Coronary artery (tissue), 2 donors: Measurements from ENCODE around the gene NDST3.

Source experiments
- DNase-seq: peaks from one replicate; pipeline ENCODE4 v3.0.0-alpha.2; 2017; ENCODE audit warnings: low spot score
- H3K27ac ChIP-seq, 2 donors: fragments of 200-600 bp; sonication (generic); one replicate each; pipeline ENCODE4 v1.5.1; 2016 to 2019
- H3K4me3 ChIP-seq: fragments of 200-600 bp; sonication (generic); 2 replicates; pipeline ENCODE4 v1.5.1; 2016; ENCODE audit warnings: mild to moderate bottlenecking, moderate library complexity
- TF ChIP-seq, protein P1 (sequence below): fragments of 200-600 bp; sonication (generic); IDR thresholded peaks from one replicate; pipeline ENCODE4 v1.5.1; 2019; ENCODE audit warnings: antibody characterized with exemption

Gene NDST3

GRCh38 chr4:118035309-118035708 is 1.0 kb downstream of the NDST3 start:
- DNase-seq, result no peak

GRCh38 chr4:118036336-118036735 is 2.0 kb downstream of the NDST3 start:
- Histone ChIP-seq H3K4me3 (no peak overlapping the region), H3K27ac (no peak overlapping the region)
- TF ChIP-seq, protein P1, sequence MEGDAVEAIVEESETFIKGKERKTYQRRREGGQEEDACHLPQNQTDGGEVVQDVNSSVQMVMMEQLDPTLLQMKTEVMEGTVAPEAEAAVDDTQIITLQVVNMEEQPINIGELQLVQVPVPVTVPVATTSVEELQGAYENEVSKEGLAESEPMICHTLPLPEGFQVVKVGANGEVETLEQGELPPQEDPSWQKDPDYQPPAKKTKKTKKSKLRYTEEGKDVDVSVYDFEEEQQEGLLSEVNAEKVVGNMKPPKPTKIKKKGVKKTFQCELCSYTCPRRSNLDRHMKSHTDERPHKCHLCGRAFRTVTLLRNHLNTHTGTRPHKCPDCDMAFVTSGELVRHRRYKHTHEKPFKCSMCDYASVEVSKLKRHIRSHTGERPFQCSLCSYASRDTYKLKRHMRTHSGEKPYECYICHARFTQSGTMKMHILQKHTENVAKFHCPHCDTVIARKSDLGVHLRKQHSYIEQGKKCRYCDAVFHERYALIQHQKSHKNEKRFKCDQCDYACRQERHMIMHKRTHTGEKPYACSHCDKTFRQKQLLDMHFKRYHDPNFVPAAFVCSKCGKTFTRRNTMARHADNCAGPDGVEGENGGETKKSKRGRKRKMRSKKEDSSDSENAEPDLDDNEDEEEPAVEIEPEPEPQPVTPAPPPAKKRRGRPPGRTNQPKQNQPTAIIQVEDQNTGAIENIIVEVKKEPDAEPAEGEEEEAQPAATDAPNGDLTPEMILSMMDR, result no peak
- no peak for DNase-seq

More at GRCh38 chr4:118035309-118035708, 1.0 kb downstream of the NDST3 start:
- TF ChIP-seq, protein P1, result no peak
- H3K4me3 ChIP-seq, result no peak overlapping the region
- H3K27ac ChIP-seq, result no peak overlapping the region

DNA sequence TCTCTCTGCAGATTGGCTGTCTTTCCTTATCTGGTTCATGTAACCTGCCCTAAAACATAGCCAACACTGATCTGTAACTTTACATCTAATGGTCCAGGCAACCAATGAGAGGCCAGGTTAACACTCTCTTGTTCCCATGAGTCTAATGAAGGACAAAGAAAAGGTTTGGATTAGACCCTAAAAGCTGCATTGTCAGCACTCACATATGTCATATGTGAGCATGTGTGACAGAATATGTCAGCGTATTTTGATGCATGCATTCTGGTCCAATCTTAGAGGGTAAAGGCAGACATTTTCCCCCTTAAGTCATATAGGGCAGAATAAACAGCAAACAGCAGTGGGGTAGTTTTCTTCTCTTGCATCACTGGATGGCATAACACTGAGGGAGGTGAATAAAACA is 3.7 kb downstream of the NDST3 start:
- DNase-seq, result no peak
- TF ChIP-seq, protein P1, result no peak
- Histone ChIP-seq H3K4me3 (no peak overlapping the region), H3K27ac (no peak overlapping the region)

- no peak for DNase-seq
- TF ChIP-seq, protein P1, result no peak
- no peak overlapping the region for H3K27ac ChIP-seq
- H3K4me3 ChIP-seq, result no peak overlapping the region
Measured at GRCh38 chr4:118046323-118046722, 12.0 kb downstream of the NDST3 start.

- Histone ChIP-seq H3K4me3 (no peak overlapping the region), H3K27ac (no peak overlapping the region)
- TF ChIP-seq, protein P1, result no peak
- DNase-seq, result no peak
Measured at GRCh38 chr4:118047043-118047442, 12.8 kb downstream of the NDST3 start.

DNA sequence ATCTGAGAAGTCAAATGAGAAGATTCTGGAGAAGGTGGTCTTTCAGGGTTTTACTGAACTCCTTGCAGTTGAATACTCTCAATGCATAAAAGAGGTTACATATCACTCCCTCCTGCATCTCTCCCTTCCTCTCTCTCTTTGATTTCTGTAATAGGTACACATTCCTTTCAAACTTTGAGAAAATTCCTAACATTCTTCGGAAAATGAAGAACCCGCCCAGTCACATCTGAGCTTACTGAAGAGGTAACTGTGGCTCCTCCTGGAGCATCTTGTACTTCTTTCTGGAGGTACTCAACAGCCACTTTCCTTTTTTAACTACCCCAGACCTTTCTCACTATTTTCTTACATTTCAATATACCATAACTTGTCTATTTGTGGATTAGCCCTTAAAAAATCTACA is 24.7 kb downstream of the NDST3 start:
- TF ChIP-seq, protein P1, result no peak
- H3K27ac ChIP-seq, result no peak overlapping the region
- no peak for DNase-seq
- H3K4me3 ChIP-seq, result no peak overlapping the region

- TF ChIP-seq, protein P1, result no peak
- no peak for DNase-seq
- H3K27ac ChIP-seq, result no peak overlapping the region
- H3K4me3 ChIP-seq, result no peak overlapping the region
Measured at GRCh38 chr4:118059397-118059796, 25.1 kb downstream of the NDST3 start.
